Activated CD4-positive, alpha-beta T cell treated with anti-CD3 and anti-CD28 coated beads, Interleukin-2, amount 50 U/mL, for 48 hours (primary cell): Measurements from ENCODE around the gene NHLH1.

Source experiments
- DNase-seq, 2 experiments: peaks; one replicate each; pipeline ENCODE4 v3.0.0-alpha.2; 2020

Gene NHLH1

GRCh38 chr1:160414881-160415280, 48.0 kb downstream of the NHLH1 start:
- no peak for DNase-seq

- no peak for DNase-seq
Measured at GRCh38 chr1:160415696-160416290, 48.9 kb downstream of the NHLH1 start.

GRCh38 chr1:160416369-160416768, 49.5 kb downstream of the NHLH1 start:
- DNase-seq: no peak

- no peak for DNase-seq
Measured at GRCh38 chr1:160418483-160418882, 51.6 kb downstream of the NHLH1 start.

- no peak for DNase-seq
Measured at GRCh38 chr1:160419150-160419837, 52.4 kb downstream of the NHLH1 start.

- DNase-seq: no peak
Measured at GRCh38 chr1:160419838-160420169, 52.9 kb downstream of the NHLH1 start.

- DNase-seq: no peak
Measured at GRCh38 chr1:160420881-160421842, 54.3 kb downstream of the NHLH1 start.

GRCh38 chr1:160421881-160422280, 55.0 kb downstream of the NHLH1 start:
- DNase-seq: no peak
